Type B pancreatic cell (in vitro differentiated cells): ENCODE measurements around the gene SRSF10. TPM values are rescaled to one million over a fixed set of nuclear protein-coding genes. Genes with fewer than 3 reads are reported as not detected.

Experiments used
- DNase-seq: peaks from one replicate; pipeline ENCODE4 v3.0.0; 2021; ENCODE audit warnings: mixed read lengths; ENCODE audit not compliant: unreplicated experiment; ENCODE audit errors: extremely low spot score
- H3K27ac Mint-ChIP-seq: 2 replicates; pipeline ENCODE4 v1.8.0; 2021; ENCODE audit warnings: mild to moderate bottlenecking, mixed read lengths
- H3K27me3 Mint-ChIP-seq: 2 replicates; pipeline ENCODE4 v1.8.0; 2021; ENCODE audit warnings: mixed read lengths
- H3K36me3 Mint-ChIP-seq: 2 replicates; pipeline ENCODE4 v1.8.0; 2021; ENCODE audit warnings: mixed read lengths
- H3K4me1 Mint-ChIP-seq: one replicate; pipeline ENCODE4 v1.8.0; 2021; ENCODE audit warnings: mixed read lengths; ENCODE audit not compliant: unreplicated experiment
- H3K4me3 Mint-ChIP-seq: 2 replicates; pipeline ENCODE4 v1.8.0; 2021; ENCODE audit warnings: mild to moderate bottlenecking, mixed read lengths
- H3K9me3 Mint-ChIP-seq: 2 replicates; pipeline ENCODE4 v1.8.0; 2021; ENCODE audit warnings: mixed read lengths
- CTCF ChIP-seq: fragments of 200-600 bp; sonication (generic); conservative IDR thresholded peaks from 2 replicates; pipeline ENCODE4 v1.5.0; 2021; ENCODE audit warnings: antibody characterized with exemption, mild to moderate bottlenecking
- total RNA-seq: library from RNA; stranded (reverse); gene quantifications from 2 replicates; pipeline ENCODE4 v1.2.1, GENCODE V29; 2021; ENCODE audit warnings: low replicate concordance

The SRSF10 gene
- total RNA-seq, 1 donor from 2014 or later = 177 TPM

GRCh38 chr1:24003331-24003972 lies 23.3 kb upstream of the SRSF10 start:
- Mint-ChIP-seq H3K4me1 (peaks cover 8% of the 10 kb centered on the region), H3K27me3 (no peaks in the 10 kb centered on the region), H3K27ac (no peak overlapping the region), H3K9me3 (peaks cover 4% of the 10 kb centered on the region), H3K36me3 (no peaks in the 10 kb centered on the region), H3K4me3 (no peak overlapping the region)
- no peak for DNase-seq
- TF ChIP-seq CTCF = no peak

- no peak overlapping the region for H3K4me3 Mint-ChIP-seq
- no peak for DNase-seq
- peaks cover 11% of the 10 kb centered on the region for H3K4me1 Mint-ChIP-seq
- no peak for TF ChIP-seq CTCF
- H3K27me3 Mint-ChIP-seq = no peaks in the 10 kb centered on the region
- no peak overlapping the region for H3K27ac Mint-ChIP-seq
- H3K36me3 Mint-ChIP-seq = no peaks in the 10 kb centered on the region
- peaks cover 4% of the 10 kb centered on the region for H3K9me3 Mint-ChIP-seq
Measured at GRCh38 chr1:24002695-24003094, 22.6 kb upstream of the SRSF10 start.

GRCh38 chr1:23999156-23999671 lies 19.1 kb upstream of the SRSF10 start:
- Mint-ChIP-seq H3K27me3 (no peaks in the 10 kb centered on the region), H3K27ac (peak overlapping the region; percentile 62), H3K4me1 (peaks cover 14% of the 10 kb centered on the region), H3K4me3 (no peak overlapping the region), H3K9me3 (peaks cover 4% of the 10 kb centered on the region), H3K36me3 (no peaks in the 10 kb centered on the region)
- DNase-seq = no peak
- TF ChIP-seq CTCF = no peak

GRCh38 chr1:23997812-23998211 lies 17.7 kb upstream of the SRSF10 start:
- no peaks in the 10 kb centered on the region for H3K36me3 Mint-ChIP-seq
- no peak for DNase-seq
- H3K27me3 Mint-ChIP-seq = no peaks in the 10 kb centered on the region
- no peak overlapping the region for H3K27ac Mint-ChIP-seq
- H3K9me3 Mint-ChIP-seq = no peaks in the 10 kb centered on the region
- no peak for TF ChIP-seq CTCF
- H3K4me3 Mint-ChIP-seq = no peak overlapping the region
- peaks cover 5% of the 10 kb centered on the region for H3K4me1 Mint-ChIP-seq

GRCh38 chr1:23996700-23997229 lies 16.6 kb upstream of the SRSF10 start:
- Mint-ChIP-seq H3K4me1 (peaks cover 5% of the 10 kb centered on the region), H3K9me3 (no peaks in the 10 kb centered on the region), H3K27me3 (no peaks in the 10 kb centered on the region), H3K36me3 (no peaks in the 10 kb centered on the region), H3K27ac (no peak overlapping the region), H3K4me3 (no peak overlapping the region)
- DNase-seq = no peak
- no peak for TF ChIP-seq CTCF
